NCI-H2107 treated with DMSO at 0.1 percent for 48 hours (cell line): ENCODE data around the gene LUC7L.
"Not testable (repeated sequence)": the region's sequence is repeated elsewhere in the genome, so short reads cannot be mapped to it uniquely, and the experiment has no call there.

Experiments
- DNase-seq: peaks from one replicate; lab custom pipeline; 2025; ENCODE audit not compliant: unreplicated experiment; lab: John Stamatoyannopoulos, UW

LUC7L gene

GRCh38 chr16:263944-264343 lies 34.7 kb upstream of the LUC7L start:
- DNase-seq: no peak

GRCh38 chr16:263182-263774 lies 34.0 kb upstream of the LUC7L start:
- no peak for DNase-seq

- DNase-seq: no peak
Observed at GRCh38 chr16:262121-262745, 33.0 kb upstream of the LUC7L start.

GRCh38 chr16:261031-261691 lies 31.9 kb upstream of the LUC7L start:
- no peak for DNase-seq

- DNase-seq: no peak
Observed at GRCh38 chr16:260326-260725, 31.1 kb upstream of the LUC7L start.

GRCh38 chr16:259814-260253 lies 30.6 kb upstream of the LUC7L start:
- no peak for DNase-seq

- DNase-seq: no peak
Observed at GRCh38 chr16:259226-259625, 30.0 kb upstream of the LUC7L start.

- not testable (repeated sequence) for DNase-seq
Observed at GRCh38 chr16:258091-258490, 28.8 kb upstream of the LUC7L start.

GRCh38 chr16:255183-255582 lies 25.9 kb upstream of the LUC7L start:
- no peak for DNase-seq

- no peak for DNase-seq
Observed at GRCh38 chr16:254461-254860, 25.2 kb upstream of the LUC7L start.

- no peak for DNase-seq
Observed at GRCh38 chr16:253833-254232, 24.6 kb upstream of the LUC7L start.

- no peak for DNase-seq
Observed at GRCh38 chr16:252366-253337, 23.4 kb upstream of the LUC7L start.

GRCh38 chr16:249431-249830 lies 20.2 kb upstream of the LUC7L start:
- no peak for DNase-seq

GRCh38 chr16:247027-247426 lies 17.8 kb upstream of the LUC7L start:
- DNase-seq: no peak

GRCh38 chr16:245105-245504 lies 15.9 kb upstream of the LUC7L start:
- no peak for DNase-seq

GRCh38 chr16:243348-243747 lies 14.1 kb upstream of the LUC7L start:
- no peak for DNase-seq

GRCh38 chr16:242281-242680 lies 13.0 kb upstream of the LUC7L start:
- no peak for DNase-seq

GRCh38 chr16:240559-240958 lies 11.3 kb upstream of the LUC7L start:
- DNase-seq: no peak

- no peak for DNase-seq
Observed at GRCh38 chr16:239948-240277, 10.7 kb upstream of the LUC7L start.

- peak; percentile 57 for DNase-seq
Observed at GRCh38 chr16:234468-235305, 5.4 kb upstream of the LUC7L start, which contains the start of gene FAM234A. FAM234A (plus strand) TSS chr16:234821; CDS start chr16:254414, 19,593 bp downstream.
